A204.1 (cell line): ENCODE data around the gene NPB.
"Not testable (repeated sequence)": the region's sequence is repeated elsewhere in the genome, so short reads cannot be mapped to it uniquely, and the experiment has no call there.

Experiments used
- FAIRE-seq: peaks from 2 replicates; lab custom pipeline; 2012; peaks lifted over from hg19 to GRCh38; lab: Jason Lieb, UNC

Gene NPB

GRCh38 chr17:81912441-81913309, 10.6 kb downstream of the NPB start:
- FAIRE-seq: no peak

- no peak for FAIRE-seq
These were observed 11.5 kb downstream of the NPB start for GRCh38 chr17:81913394-81914102.

GRCh38 chr17:81914103-81914850, 12.2 kb downstream of the NPB start:
- no peak for FAIRE-seq

- FAIRE-seq: no peak
These were observed 13.3 kb downstream of the NPB start for GRCh38 chr17:81915331-81915730.

- no peak for FAIRE-seq
These were observed 14.4 kb downstream of the NPB start for GRCh38 chr17:81916234-81917001.

- FAIRE-seq: no peak
These were observed 15.7 kb downstream of the NPB start, which contains the start of gene SIRT7 for GRCh38 chr17:81917565-81918332. SIRT7 (minus strand) TSS chr17:81918176; CDS start chr17:81918131, 45 bp downstream.

- FAIRE-seq: not testable (repeated sequence)
These were observed 16.3 kb downstream of the NPB start for GRCh38 chr17:81918333-81918669.

GRCh38 chr17:81918832-81919545, 17.0 kb downstream of the NPB start:
- FAIRE-seq: no peak

GRCh38 chr17:81920612-81921536, 18.8 kb downstream of the NPB start:
- no peak for FAIRE-seq

GRCh38 chr17:81921537-81921862, 19.5 kb downstream of the NPB start:
- FAIRE-seq: no peak

- FAIRE-seq: no peak
These were observed 20.0 kb downstream of the NPB start for GRCh38 chr17:81921996-81922565.

GRCh38 chr17:81922566-81923301, 20.7 kb downstream of the NPB start:
- FAIRE-seq: no peak

GRCh38 chr17:81923302-81924260, 21.5 kb downstream of the NPB start:
- no peak for FAIRE-seq

GRCh38 chr17:81924557-81925532, 22.8 kb downstream of the NPB start:
- no peak for FAIRE-seq

- FAIRE-seq: no peak
These were observed 23.9 kb downstream of the NPB start for GRCh38 chr17:81925860-81926450.
